Subcutaneous adipose tissue (tissue), 4 donors: ENCODE results near the gene PDSS2. TPM values are rescaled to one million over a fixed set of nuclear protein-coding genes. Genes with fewer than 3 reads are reported as not detected.

Source experiments
- CTCF ChIP-seq: fragments of 450-650 bp; IDR thresholded peaks from one replicate; pipeline ENCODE4 v1.5.1; 2016; ENCODE audit warnings: low read depth, mild to moderate bottlenecking, control low read depth, antibody characterized with exemption, moderate library complexity
- total RNA-seq, 4 donors: library from RNA; depleted of rRNA; stranded (reverse); fragments of >200 nt; gene quantifications; one replicate each; pipeline ENCODE4 v1.1.0, GENCODE V29; 2016

PDSS2 gene
- total RNA-seq, 4 donors from 2014 or later = 7.3 to 11.3 (median 8.9) TPM

GRCh38 chr6:107246249-107246971 is 213.0 kb downstream of the PDSS2 start:
- TF ChIP-seq CTCF = no peak

- TF ChIP-seq CTCF = no peak
Observed at GRCh38 chr6:107244742-107245480, 214.5 kb downstream of the PDSS2 start.

DNA sequence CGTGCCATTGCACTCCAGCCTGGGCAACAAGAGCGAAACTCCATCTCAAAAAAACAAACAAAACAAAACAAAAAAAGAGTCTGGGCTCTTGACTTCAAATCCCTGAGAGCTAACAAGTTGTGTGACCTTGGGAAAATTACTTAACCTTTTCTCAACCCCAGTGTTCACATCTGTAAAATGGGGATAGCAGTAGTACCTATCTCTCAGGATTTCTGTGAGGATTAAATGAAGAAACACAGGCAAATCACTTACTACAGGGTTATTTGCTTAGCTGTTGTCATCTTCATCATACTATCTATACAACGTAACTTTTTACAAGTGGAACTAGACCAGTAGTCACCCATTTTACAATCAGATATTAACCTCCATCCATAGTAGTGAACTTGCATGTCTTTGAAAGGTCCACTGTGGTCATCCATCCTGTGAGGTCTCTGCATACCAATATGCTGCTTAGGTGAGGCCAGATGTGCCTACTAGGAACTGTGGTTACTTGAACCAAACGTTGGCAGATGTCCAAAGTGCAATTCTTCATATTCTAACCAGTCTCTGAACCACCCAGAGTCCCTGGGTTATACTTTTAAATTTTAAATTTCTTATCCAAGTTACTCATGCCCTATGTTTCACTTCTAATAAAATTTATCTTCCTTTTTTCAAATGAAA is 215.2 kb downstream of the PDSS2 start:
- no peak for TF ChIP-seq CTCF

DNA sequence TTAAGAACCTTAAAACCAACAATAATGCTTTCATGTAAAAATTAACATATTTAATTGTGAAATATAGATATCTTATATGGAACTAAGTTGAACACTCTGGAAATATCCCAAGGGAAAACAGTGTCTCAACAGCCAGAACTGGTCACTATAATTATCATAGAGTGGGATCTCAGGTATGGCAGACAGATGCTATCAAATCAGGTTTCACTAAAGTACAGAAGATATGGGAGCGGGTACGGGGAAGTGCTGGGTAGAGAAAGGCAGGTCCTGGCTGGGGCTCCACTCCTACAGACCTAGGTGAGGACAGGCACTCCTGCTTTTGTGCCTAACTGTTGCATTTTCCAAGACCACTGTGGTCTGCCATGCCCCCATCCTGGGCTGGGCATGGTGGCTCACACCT is 215.9 kb downstream of the PDSS2 start:
- TF ChIP-seq CTCF = no peak

- TF ChIP-seq CTCF = no peak
Observed at GRCh38 chr6:107237992-107238660, 221.2 kb downstream of the PDSS2 start.

DNA sequence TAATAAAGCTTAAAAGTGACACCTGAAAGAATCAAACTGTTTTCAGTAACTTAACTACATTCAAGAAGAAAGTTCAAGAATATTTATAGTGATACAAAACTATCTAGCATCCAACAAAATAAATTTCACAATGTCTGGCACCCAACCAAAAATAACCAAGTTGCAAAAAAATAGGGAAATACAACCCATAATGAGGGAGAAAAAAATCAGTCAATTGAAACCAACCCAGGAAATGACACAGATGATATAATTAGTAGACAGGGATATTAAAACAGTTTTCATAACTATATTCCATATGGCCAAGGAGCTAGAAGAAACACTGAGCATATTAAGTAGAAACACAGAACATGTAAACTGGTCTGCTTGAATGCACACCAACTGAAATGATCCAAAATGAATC is 223.9 kb downstream of the PDSS2 start:
- no peak for TF ChIP-seq CTCF

DNA sequence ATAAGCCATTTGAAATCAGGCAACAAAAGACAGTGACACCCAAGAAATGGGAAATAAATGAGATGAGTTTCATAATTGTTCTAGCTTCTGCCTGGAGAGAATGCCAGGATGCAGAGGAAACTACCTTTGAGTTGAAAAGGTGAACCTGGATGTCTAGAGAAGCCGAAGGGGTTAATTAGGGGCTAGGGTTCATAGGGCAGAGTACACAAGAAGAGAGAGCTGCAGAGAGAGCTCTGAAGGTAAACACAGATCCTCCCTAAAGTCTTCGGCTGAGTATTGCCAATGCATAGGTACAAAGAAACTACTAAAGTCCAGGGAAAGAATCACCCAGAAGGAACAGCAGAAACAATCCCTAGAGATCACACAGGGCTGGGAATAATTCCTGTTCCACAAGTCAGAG is 224.4 kb downstream of the PDSS2 start:
- TF ChIP-seq CTCF = no peak
